Neural cell (in vitro differentiated cells): ENCODE data around the gene ZNF594.
"Not testable (repeated sequence)": the region's sequence is repeated elsewhere in the genome, so short reads cannot be mapped to it uniquely, and the experiment has no call there.

Source experiments
- CTCF ChIP-seq: fragments of 450-650 bp; IDR thresholded peaks from 2 replicates; pipeline ENCODE4 v1.5.1; 2014; ENCODE audit warnings: antibody characterized with exemption, mild to moderate bottlenecking, moderate library complexity; ENCODE audit not compliant: poor library complexity, severe bottlenecking
- EZH2 ChIP-seq: fragments of 200-600, 300-800 bp; shearing (Covaris generic), sonication (generic); IDR thresholded peaks from 2 replicates; pipeline ENCODE4 v1.6.1; 2014; ENCODE audit warnings: antibody characterized with exemption, low read length, borderline replicate concordance, mild to moderate bottlenecking; ENCODE audit not compliant: insufficient read depth, poor library complexity, severe bottlenecking
- POLR2AphosphoS5 ChIP-seq: IDR thresholded peaks from 2 replicates; pipeline ENCODE4 v1.6.1; 2012
- REST ChIP-seq: IDR thresholded peaks from 2 replicates; pipeline ENCODE4 v1.6.1; 2012; ENCODE audit warnings: borderline replicate concordance
- TAF1 ChIP-seq: IDR thresholded peaks from 2 replicates; pipeline ENCODE4 v1.6.1; 2012; ENCODE audit warnings: low read depth

- not testable (repeated sequence) for TF ChIP-seq REST, CTCF, POLR2AphosphoS5, EZH2, TAF1
Measured at GRCh38 chr17:5160702-5161101, 31.0 kb downstream of the ZNF594 start.
